ENCODE measurements around the gene PGGT1B. TPM values are rescaled to one million over a fixed set of nuclear protein-coding genes. Genes with fewer than 3 reads are reported as not detected.

The PGGT1B gene
- total RNA-seq, 1 experiment from 2014 or later = 59.7 TPM

GRCh38 chr5:115209279-115209678 lies 53.4 kb downstream of the PGGT1B start:
- peaks cover 0 to 10% (median 10%) of the 10 kb centered on the region in 3 experiments; a peak in 6 of 7 replicates for H3K36me3 Mint-ChIP-seq (ENCODE audit: insufficient read depth in 1 of 3, low read depth in 3 of 3)
- WGBS (ENCODE audit: extremely low coverage, insufficient read length, low lambda C conversion rate) = no CpG with 5 or more reads among the region's 3 CpGs
- DNase-seq = no peak

More at GRCh38 chr5:115209279-115209678, 53.4 kb downstream of the PGGT1B start:
- Histone ChIP-seq H2BK5ac (ENCODE audit: insufficient read length, low read length) (no peak overlapping the region), H3K4me1 (ENCODE audit: insufficient read depth, low read length) (no peaks in the 10 kb centered on the region), H2AK5ac (ENCODE audit: insufficient read length, low read length) (no peak overlapping the region), H3K14ac (ENCODE audit: insufficient read depth, low read length) (no peak overlapping the region), H2BK120ac (ENCODE audit: low read depth, low read length, poor library complexity, severe bottlenecking) (no peak overlapping the region), H3T11ph (ENCODE audit: low read length) (no peak overlapping the region), H3K79me1 (ENCODE audit: insufficient read depth, low read depth, low read length, poor library complexity, severe bottlenecking) (no peaks in the 10 kb centered on the region), H3K23ac (ENCODE audit: insufficient read length, low read depth, low read length) (no peak overlapping the region), H3K27ac (ENCODE audit: insufficient read length, low read depth, low read length) (no peak overlapping the region), H3K79me2 (ENCODE audit: insufficient read depth, low read length) (no peaks in the 10 kb centered on the region), H4K8ac (replicated peaks; ENCODE audit: insufficient read length, low read depth, low read length) (no peak overlapping the region), H3K4ac (ENCODE audit: low read depth, low read length) (no peak overlapping the region), H4K91ac (ENCODE audit: insufficient read length, low read depth, low read length) (no peak overlapping the region), H3K18ac (ENCODE audit: insufficient read length, low read depth, low read length) (no peak overlapping the region), H3K27me3 (ENCODE audit: insufficient read depth, low read length) (no peaks in the 10 kb centered on the region), H2BK15ac (ENCODE audit: low read depth, low read length) (no peak overlapping the region), H4K20me1 (ENCODE audit: control insufficient read depth, insufficient read depth, insufficient read length) (no peaks in the 10 kb centered on the region), H4K5ac (ENCODE audit: insufficient read length, low read depth, low read length) (no peak overlapping the region), H3K4me2 (ENCODE audit: insufficient read depth, insufficient read length, low read length) (no peak overlapping the region), H3K23me2 (ENCODE audit: insufficient read length, low read depth, low read length, poor library complexity, severe bottlenecking) (no peaks in the 10 kb centered on the region), H3K9ac (ENCODE audit: extremely low read depth, insufficient read length, low read length) (no peak overlapping the region), H3K56ac (ENCODE audit: insufficient read length, low read depth, low read length) (no peak overlapping the region), H2BK12ac (ENCODE audit: insufficient read length, low read depth, low read length) (no peak overlapping the region), H2AFZ (ENCODE audit: low read length) (no peak overlapping the region), H3K9me3 (ENCODE audit: control insufficient read depth, low read depth, low read length) (no peaks in the 10 kb centered on the region), H2BK20ac (ENCODE audit: low read depth, low read length, poor library complexity, severe bottlenecking) (no peak overlapping the region)
- Mint-ChIP-seq H3K27me3 (ENCODE audit: low read depth) (no peaks in the 10 kb centered on the region), H3K4me1 (no peaks in the 10 kb centered on the region), H3K27ac (no peak overlapping the region), H3K9me3 (no peaks in the 10 kb centered on the region), H3K4me3 (no peak overlapping the region)
- TF ChIP-seq, protein P1, sequence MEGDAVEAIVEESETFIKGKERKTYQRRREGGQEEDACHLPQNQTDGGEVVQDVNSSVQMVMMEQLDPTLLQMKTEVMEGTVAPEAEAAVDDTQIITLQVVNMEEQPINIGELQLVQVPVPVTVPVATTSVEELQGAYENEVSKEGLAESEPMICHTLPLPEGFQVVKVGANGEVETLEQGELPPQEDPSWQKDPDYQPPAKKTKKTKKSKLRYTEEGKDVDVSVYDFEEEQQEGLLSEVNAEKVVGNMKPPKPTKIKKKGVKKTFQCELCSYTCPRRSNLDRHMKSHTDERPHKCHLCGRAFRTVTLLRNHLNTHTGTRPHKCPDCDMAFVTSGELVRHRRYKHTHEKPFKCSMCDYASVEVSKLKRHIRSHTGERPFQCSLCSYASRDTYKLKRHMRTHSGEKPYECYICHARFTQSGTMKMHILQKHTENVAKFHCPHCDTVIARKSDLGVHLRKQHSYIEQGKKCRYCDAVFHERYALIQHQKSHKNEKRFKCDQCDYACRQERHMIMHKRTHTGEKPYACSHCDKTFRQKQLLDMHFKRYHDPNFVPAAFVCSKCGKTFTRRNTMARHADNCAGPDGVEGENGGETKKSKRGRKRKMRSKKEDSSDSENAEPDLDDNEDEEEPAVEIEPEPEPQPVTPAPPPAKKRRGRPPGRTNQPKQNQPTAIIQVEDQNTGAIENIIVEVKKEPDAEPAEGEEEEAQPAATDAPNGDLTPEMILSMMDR (conservative IDR thresholded peaks at IDR 0.05) = no peak
